NCI-H524 (cell line): ENCODE results near the gene FKBP5.

ENCODE experiments used
- DNase-seq, 2 experiments: peaks; one replicate each; lab custom pipeline; 2025; lab: John Stamatoyannopoulos, UW

FKBP5 gene

GRCh38 chr6:35663447-35664235 lies 25.1 kb downstream of the FKBP5 start:
- no peak for DNase-seq

- DNase-seq, result peak; percentile 14 to 31
These were observed 25.7 kb downstream of the FKBP5 start for GRCh38 chr6:35662999-35663398.

- no peak for DNase-seq
These were observed 33.8 kb downstream of the FKBP5 start for GRCh38 chr6:35654883-35655282.

DNA sequence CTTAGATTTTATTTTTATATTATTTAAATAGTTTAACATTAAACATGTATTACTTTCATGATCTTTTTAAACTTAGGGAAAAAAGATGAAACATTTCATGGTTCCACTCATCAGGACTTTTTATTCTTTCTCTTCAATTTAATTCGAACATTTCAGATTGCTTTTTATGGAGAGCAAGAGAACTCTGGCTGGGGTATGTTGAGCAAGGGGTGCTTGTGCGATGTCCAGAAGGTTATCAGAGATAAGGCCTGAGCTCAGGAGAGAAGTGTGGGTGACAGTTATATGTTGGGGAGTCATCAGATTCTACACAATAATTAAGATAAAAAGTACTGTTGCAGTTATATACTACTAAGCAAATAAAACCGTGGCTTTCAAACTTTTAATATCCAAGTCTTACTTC lies 37.5 kb downstream of the FKBP5 start:
- no peak for DNase-seq

DNA sequence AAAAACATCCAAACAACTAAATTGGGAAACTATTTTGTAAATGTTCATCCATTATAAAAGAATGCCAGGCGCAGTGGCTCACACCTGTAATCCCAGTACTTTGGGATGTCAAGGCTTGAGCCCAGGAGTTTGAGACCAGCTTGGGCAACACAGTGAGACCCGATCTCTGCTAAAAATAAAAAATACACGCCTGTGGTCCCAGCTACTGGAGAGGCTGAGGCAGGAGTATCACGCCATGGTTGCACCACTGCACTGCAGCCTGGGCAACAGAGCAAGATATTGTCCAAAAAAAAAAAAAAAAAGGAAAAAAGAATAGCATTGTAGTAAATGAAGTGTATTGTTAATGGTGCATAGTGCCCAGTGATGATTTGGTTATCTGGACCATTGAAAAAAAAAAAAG lies 38.7 kb downstream of the FKBP5 start:
- no peak for DNase-seq

DNA sequence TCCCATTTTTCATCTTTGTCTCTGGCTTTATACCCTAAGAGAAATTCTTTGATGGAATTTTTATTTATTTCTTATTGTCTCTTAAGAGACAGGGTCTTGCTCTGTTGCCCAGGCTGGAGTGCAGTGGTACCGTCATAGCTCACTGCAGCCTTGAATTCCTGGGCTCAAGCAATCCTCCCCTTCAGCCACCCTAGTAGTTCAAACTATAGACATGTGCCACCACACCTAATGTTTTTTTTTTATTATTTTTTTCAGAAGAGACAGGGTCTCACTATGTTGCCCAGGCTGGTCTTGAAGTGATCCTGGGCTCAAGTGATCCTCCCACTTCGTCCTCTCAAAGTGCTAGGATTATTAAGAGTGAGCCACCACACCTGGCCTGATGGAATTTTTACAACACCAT lies 40.5 kb downstream of the FKBP5 start:
- no peak for DNase-seq

GRCh38 chr6:35647400-35647799 lies 41.3 kb downstream of the FKBP5 start:
- DNase-seq, result no peak

GRCh38 chr6:35643162-35643535 lies 45.6 kb downstream of the FKBP5 start:
- no peak for DNase-seq

DNA sequence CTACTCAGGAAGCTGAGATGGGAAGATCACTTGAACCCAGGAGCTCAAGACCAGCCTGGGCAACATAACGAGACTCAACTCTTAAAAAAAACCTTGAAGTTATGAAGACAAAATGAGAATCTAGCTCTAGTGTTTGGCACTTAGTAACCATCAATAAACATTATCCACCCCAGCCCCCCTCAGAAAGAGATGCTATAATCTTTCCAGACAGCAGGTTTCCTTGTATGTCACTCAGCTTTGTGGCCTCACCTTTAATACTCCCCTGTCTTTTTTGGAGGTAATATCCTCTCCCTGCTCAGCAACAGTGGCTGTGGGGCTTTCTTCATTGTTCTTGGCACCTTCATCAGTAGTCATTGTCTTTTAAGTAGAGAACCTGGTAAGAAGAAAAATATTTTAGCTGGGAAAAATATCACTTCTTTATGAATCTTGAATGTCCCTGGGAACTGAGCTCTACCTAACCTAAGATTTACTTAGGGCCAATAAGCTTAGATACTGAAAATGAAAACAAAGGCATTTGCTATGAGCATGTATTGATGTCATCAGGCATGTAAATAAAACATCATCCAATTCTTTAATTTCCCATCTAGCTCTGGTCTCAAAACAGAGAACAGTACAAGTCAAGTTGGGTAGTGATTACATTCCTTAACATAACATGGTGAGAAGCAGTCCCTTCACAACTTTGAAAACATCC lies 46.1 kb downstream of the FKBP5 start:
- no peak for DNase-seq

DNA sequence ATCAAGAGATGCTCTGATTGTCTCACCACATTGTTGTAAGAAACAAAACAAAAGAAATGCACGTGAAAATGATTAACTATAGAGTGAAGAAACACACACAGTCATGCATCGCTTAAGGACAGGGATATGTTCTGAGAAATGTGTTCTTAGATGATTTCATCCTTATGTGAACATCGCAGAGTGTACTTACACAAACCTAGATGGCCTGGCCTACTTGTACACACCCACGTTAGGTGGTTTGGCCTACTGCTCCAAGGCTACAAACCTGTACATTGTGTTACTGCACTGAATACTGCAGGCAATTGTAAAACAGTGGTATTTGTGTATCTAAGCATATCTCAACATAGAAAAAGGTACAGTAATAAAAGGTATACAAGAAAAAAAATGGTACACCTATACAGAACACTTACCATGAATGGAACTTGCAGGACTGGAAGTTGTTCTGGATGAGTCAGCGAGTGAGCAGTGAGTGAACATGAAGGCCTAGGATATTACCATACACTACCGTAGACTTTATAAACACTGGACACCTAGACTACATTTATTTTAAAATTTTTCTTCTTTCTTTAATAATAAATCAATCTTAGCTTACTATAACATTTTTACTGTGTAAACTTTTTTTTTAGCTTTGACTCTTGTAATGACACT lies 48.6 kb downstream of the FKBP5 start:
- DNase-seq, result no peak

- DNase-seq, result no peak
These were observed 50.0 kb downstream of the FKBP5 start for GRCh38 chr6:35638679-35639078.

DNA sequence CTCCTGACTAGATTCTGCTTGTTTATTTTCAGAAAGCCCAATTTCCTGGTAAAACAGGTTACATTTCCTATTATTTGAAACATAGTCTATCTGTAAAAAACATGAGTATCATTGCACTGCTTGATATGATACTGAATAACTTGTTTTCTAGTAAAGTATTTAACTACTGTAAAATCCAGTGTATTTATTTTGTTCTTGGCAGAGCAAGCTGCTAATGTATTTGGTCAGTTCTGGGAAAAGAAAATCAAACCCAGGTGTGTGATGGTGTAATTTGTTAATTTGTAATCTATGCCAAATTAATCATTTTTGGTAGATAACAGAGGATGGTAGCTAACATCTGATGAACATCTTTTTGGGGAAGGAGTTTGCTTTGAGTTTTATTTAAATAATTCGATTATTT lies 50.8 kb downstream of the FKBP5 start:
- no peak for DNase-seq

GRCh38 chr6:35635601-35636597 lies 52.8 kb downstream of the FKBP5 start:
- DNase-seq, result no peak

DNA sequence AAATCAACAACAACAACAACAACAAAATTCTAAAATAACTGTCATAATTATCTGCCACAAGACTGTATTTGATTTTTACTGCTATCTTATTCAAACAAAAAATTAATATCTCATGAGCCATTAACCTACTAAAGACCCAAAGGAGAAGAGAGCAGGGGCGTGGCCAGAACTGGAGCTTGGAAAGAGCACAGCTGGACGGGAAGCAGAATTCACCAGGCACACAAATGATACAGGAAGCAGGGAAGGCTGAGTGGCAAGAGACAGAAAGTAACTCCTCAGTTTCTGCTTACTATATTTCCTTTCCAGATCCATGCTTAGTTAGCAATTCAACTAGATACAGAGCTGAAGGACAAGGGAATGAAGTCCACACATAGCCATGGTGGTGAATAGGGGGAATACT lies 54.4 kb downstream of the FKBP5 start:
- no peak for DNase-seq

DNA sequence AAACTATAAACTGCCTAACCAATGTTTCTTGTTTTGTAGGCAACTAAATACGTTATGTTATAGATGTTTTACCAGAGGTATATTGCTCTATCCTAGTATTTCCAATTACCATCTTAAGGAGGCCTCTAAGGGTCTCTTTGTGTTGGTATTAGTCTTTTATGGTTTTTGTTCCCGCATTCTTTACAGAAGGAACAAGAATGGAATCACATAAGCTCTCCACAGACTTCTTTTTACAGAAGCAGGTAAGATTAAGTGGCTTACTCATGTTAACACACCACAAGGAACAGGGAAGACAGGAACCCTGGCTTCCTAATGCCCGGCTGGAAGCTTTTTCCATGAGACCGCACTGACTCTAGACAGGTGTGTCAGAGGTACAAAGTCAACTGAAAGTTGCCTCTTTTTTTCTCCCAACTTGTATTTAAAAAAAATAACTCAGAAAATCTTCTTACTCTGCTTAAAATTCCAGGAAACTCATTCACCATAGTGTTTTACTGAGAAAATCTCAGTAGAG lies 55.1 kb downstream of the FKBP5 start:
- no peak for DNase-seq

GRCh38 chr6:35629876-35630378 lies 58.8 kb downstream of the FKBP5 start:
- DNase-seq, result no peak

DNA sequence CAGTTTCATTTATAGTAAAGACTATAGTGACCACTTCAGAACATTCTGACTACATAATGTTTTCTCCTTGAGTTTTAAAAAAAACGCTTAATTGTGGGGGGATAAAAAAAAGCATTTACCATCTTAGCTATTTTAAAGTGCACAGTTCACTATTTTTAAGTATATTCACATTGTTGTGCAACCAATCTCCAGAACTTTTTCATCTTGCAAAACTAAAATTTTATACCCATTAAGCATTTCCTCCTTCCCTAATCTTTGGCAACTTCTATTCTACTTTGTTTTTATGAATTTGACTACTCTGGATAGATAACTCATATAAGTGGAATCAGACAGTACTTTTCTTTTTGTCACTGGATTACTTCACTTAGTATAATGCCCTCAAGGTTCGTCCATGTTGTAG lies 62.3 kb downstream of the FKBP5 start:
- DNase-seq, result no peak

GRCh38 chr6:35624341-35625070 lies 64.2 kb downstream of the FKBP5 start:
- peak in 1 of 2 experiments; percentile 10 for DNase-seq

DNA sequence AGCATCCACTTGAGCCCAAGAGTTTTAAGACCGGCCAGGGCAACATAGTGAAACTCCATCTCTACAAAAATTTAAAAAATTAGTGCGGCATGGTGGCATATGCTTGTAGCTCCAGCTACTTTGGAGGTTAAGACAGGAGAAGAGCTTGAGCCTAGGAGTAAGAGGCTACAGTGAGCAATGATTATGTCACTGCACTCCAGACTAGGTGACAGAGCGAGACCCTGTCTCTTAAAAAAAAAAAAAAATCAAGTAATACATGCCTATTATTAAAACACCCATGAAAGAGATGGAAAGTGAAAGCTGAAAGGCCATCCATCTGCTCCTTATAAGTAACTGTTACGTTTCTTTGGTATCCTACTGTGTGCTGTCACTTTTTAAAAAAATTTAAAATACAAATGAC lies 66.4 kb downstream of the FKBP5 start:
- no peak for DNase-seq

DNA sequence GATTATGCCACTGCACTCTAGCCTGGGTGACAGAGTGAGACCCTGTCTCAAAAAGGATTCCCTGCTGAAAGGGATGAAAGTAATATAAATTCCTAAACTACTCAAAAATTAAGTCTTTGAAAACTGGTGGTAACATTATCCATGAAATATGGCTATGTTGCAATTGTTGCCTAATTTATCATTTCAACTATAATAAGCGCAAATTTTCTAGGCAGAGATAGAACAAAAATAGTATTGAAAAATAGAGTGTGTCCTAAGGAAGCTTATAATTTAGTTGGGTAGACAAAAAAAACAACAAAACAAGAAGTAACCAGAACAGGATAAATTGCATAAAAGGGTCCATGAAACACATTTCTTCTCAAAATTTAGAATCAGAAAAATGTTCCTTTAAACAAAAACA lies 68.0 kb downstream of the FKBP5 start:
- DNase-seq, result no peak

GRCh38 chr6:35613762-35614161 lies 75.0 kb downstream of the FKBP5 start:
- DNase-seq, result no peak
